ENCODE measurements around the gene RUBCN. TPM values are rescaled to one million over a fixed set of nuclear protein-coding genes. Genes with fewer than 3 reads are reported as not detected.
A peak's percentile ranks its signal among the peaks of the same experiment; 100 is the strongest.
"Not testable (repeated sequence)": the region's sequence is repeated elsewhere in the genome, so short reads cannot be mapped to it uniquely, and the experiment has no call there.

Gene RUBCN
- polyA plus RNA-seq, 1 donor, result 15.9 TPM

DNA sequence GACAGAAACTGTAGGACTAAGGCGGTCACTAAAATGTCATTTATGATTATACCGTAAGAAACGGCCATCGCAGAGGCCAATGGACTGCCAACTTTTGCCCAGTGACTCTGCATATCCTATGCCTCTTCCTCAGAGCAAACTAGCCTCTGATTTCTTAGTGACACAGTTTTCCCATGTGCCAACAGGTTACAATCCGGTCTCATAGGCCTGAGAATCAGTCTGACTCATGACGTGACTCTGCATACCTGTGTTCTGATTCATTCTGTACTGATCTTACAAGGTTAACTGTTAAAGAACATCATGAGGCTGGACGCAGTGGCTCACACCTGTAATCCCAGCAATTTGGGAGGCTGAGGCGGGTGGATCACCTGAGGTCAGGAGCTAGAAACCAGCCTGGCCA, 17.8 kb downstream of the RUBCN start:
- H3K9me3 ChIP-seq (ENCODE audit: control insufficient read depth, low read depth, low read length), result peaks cover 4% of the 10 kb centered on the region
- H3K27ac ChIP-seq (ENCODE audit: low read length), result peak overlapping the region; percentile 44
- H3K4me3 ChIP-seq (ENCODE audit: low read length), result no peak overlapping the region
- no peaks in the 10 kb centered on the region for H3K4me1 ChIP-seq (ENCODE audit: control insufficient read depth, insufficient read depth, low read length)
- H3K27me3 ChIP-seq (ENCODE audit: control insufficient read depth, insufficient read depth, low read length), result no peaks in the 10 kb centered on the region
- DNase-seq, result peak; percentile 36 to 52
- no CpG with 5 or more reads among the region's 8 CpGs for WGBS (ENCODE audit: insufficient coverage, low lambda C conversion rate)
- peaks cover 16% of the 10 kb centered on the region for H3K36me3 ChIP-seq (ENCODE audit: control insufficient read depth, insufficient read depth, low read length)

DNA sequence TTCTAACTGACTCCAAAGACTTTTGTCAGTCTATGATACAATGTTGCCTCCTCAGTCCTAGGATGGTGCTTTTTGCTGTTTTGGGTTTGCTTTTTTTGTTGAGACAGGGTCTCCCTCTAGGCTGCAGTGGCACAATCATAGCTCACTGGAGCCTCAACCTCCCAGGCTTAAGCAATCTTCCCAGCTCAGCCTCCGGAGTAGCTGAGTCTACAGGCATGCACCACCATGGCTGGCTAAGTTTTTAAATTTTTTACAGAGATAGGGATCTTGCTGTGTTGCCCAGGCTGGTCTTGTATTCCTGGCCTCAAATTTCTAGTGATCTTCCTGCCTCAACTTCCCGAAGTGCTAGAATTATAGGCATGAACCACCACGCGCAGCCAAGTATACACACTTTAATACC, 22.5 kb downstream of the RUBCN start:
- Histone ChIP-seq H3K27ac (ENCODE audit: low read length) (no peak overlapping the region), H3K9me3 (ENCODE audit: control insufficient read depth, low read depth, low read length) (no peaks in the 10 kb centered on the region), H3K4me1 (ENCODE audit: control insufficient read depth, insufficient read depth, low read length) (no peaks in the 10 kb centered on the region), H3K36me3 (ENCODE audit: control insufficient read depth, insufficient read depth, low read length) (peaks cover 20% of the 10 kb centered on the region), H3K27me3 (ENCODE audit: control insufficient read depth, insufficient read depth, low read length) (no peaks in the 10 kb centered on the region), H3K4me3 (ENCODE audit: low read length) (no peak overlapping the region)
- no CpG with 5 or more reads among the region's 4 CpGs for WGBS (ENCODE audit: insufficient coverage, low lambda C conversion rate)
- DNase-seq, result no peak

DNA sequence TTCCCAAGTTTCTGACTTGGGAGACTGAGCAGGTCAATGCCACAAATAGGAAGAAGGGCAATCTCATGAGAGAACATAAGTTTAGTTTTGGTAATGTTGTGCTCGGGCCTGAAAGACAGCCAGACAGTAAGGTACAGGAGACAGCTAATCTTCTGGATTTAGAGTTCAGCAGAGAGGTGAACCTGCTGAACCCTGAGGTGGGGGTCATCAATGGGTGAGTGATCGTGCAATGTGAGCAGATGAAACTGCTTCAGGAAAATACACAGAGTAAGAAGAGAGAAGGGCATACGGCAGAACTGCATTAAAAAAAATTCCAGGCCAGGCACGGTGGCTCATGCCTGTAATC, 23.3 kb downstream of the RUBCN start:
- 100% methylated on average over 1 of the region's 4 CpGs for WGBS (ENCODE audit: insufficient coverage, low lambda C conversion rate)
- Histone ChIP-seq H3K27ac (ENCODE audit: low read length) (no peak overlapping the region), H3K27me3 (ENCODE audit: control insufficient read depth, insufficient read depth, low read length) (no peaks in the 10 kb centered on the region), H3K9me3 (ENCODE audit: control insufficient read depth, low read depth, low read length) (no peaks in the 10 kb centered on the region), H3K4me1 (ENCODE audit: control insufficient read depth, insufficient read depth, low read length) (no peaks in the 10 kb centered on the region), H3K4me3 (ENCODE audit: low read length) (no peak overlapping the region), H3K36me3 (ENCODE audit: control insufficient read depth, insufficient read depth, low read length) (peaks cover 20% of the 10 kb centered on the region)
- no peak for DNase-seq

DNA sequence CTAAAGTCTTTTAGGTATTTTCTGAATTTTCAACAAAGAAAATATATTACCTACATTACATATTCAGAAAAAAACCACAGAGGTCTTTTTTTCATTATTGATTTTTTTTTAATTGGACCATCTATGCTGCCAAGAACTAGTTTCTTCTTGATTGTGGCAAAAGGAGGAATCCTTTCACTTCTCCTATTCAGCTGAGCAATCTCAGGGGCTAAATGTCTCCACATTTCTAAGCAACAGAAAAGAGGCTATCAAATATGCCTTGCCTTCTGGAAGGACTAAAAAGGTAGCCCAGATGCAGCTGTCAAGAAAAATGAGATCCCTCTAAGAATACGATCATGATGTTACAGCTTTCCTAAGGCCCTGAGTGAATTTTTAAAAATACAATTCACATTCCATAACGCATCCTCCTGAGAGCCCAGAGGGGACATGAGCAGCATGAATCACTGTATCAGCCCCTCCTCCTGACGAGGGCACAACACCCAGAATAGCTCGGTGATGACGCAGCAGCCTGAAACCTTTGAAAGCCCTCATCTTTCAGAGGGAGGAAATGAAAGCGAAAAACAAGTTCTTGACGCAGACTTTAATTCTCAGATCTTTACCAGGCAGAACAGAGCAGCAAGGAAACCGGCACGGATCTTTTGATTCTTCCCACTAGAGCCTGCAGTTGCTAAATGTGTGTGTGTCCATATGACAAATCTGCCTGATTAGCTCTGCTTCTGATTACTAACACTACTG, 24.6 kb downstream of the RUBCN start:
- peak; percentile 80 to 82 for DNase-seq
- H3K4me3 ChIP-seq (ENCODE audit: low read length), result peak overlapping the region; percentile 19
- no peaks in the 10 kb centered on the region for H3K4me1 ChIP-seq (ENCODE audit: control insufficient read depth, insufficient read depth, low read length)
- H3K27ac ChIP-seq (ENCODE audit: low read length), result peak overlapping the region; percentile 78
- peaks cover 17% of the 10 kb centered on the region for H3K36me3 ChIP-seq (ENCODE audit: control insufficient read depth, insufficient read depth, low read length)
- 40% methylated on average over 1 of the region's 9 CpGs for WGBS (ENCODE audit: insufficient coverage, low lambda C conversion rate)
- no peaks in the 10 kb centered on the region for H3K27me3 ChIP-seq (ENCODE audit: control insufficient read depth, insufficient read depth, low read length)
- no peaks in the 10 kb centered on the region for H3K9me3 ChIP-seq (ENCODE audit: control insufficient read depth, low read depth, low read length)

DNA sequence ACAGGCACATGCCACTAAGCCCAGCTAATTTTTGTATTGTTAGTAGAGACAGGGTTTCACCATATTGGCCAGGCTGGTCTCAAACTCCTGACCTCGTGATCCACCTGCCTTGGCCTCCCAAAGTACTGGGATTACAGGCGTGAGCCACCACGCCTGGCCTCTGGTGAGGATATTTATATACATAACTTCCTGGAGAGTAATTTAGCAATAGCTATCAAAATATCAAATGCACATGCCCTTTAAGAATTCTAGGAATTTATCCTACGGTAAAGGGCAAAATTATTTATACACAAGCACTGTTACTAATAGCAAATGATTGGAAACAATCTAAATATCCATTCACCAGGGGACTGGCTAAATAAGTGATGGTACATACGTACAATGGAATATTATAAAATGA, 25.7 kb downstream of the RUBCN start:
- WGBS (ENCODE audit: insufficient coverage, low lambda C conversion rate), result no CpG with 5 or more reads among the region's 5 CpGs
- not testable (repeated sequence) for H3K4me1 ChIP-seq (ENCODE audit: control insufficient read depth, insufficient read depth, low read length); H3K27ac ChIP-seq (ENCODE audit: low read length)

DNA sequence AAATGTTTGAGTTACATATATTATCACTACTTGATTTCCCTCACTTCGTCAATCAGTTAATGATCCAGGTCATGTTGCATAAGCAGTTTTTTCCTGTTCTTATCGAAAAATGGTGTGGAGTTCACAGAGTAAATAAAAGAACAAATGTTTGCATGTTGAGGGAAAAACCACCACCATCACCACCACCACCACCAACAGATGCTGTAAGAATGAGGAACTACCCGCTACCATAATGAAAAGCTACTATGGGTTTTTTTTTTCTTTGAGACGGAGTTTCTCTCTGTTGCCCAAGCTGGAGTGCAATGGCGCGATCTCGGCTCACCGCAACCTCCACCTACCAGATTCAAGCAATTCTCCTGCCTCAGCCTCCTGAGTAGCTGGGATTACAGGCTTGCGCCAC, 27.6 kb downstream of the RUBCN start:
- no peaks in the 10 kb centered on the region for H3K27me3 ChIP-seq (ENCODE audit: control insufficient read depth, insufficient read depth, low read length)
- H3K4me3 ChIP-seq (ENCODE audit: low read length), result no peak overlapping the region
- H3K36me3 ChIP-seq (ENCODE audit: control insufficient read depth, insufficient read depth, low read length), result peaks cover 15% of the 10 kb centered on the region
- WGBS (ENCODE audit: insufficient coverage, low lambda C conversion rate), result 100% methylated on average over 2 of the region's 9 CpGs
- no peak for DNase-seq
- no peaks in the 10 kb centered on the region for H3K9me3 ChIP-seq (ENCODE audit: control insufficient read depth, low read depth, low read length)
- no peaks in the 10 kb centered on the region for H3K4me1 ChIP-seq (ENCODE audit: control insufficient read depth, insufficient read depth, low read length)
- no peak overlapping the region for H3K27ac ChIP-seq (ENCODE audit: low read length)

More for the DNA sequence above, 25.7 kb downstream of the RUBCN start:
- not testable (repeated sequence) for H3K9me3 ChIP-seq (ENCODE audit: control insufficient read depth, low read depth, low read length); H3K27me3 ChIP-seq (ENCODE audit: control insufficient read depth, insufficient read depth, low read length); DNase-seq; H3K4me3 ChIP-seq (ENCODE audit: low read length)
- peaks cover 13% of the 10 kb centered on the region for H3K36me3 ChIP-seq (ENCODE audit: control insufficient read depth, insufficient read depth, low read length)

DNA sequence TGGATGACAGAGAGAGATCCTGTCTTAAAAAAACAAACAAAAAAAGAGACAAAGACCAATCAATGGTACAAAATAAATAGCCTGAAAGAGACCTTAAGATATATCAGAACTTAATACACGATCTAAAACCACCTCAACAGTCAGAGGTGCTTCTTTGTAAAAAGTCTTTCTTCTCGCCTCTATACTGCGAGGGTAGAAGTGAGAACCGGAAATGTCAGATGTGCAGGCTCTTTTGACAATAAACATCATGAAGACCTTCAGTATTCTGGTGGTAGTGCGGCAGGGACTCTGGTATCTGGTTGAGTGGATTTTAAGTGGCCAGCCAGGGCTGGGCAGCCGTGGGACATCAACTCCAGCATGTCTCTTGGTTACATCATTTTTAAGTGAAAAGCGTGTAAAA, 30.0 kb downstream of the RUBCN start:
- no CpG with 5 or more reads among the region's 7 CpGs for WGBS (ENCODE audit: insufficient coverage, low lambda C conversion rate)
- no peaks in the 10 kb centered on the region for H3K9me3 ChIP-seq (ENCODE audit: control insufficient read depth, low read depth, low read length)
- peaks cover 3% of the 10 kb centered on the region for H3K4me1 ChIP-seq (ENCODE audit: control insufficient read depth, insufficient read depth, low read length)

DNA sequence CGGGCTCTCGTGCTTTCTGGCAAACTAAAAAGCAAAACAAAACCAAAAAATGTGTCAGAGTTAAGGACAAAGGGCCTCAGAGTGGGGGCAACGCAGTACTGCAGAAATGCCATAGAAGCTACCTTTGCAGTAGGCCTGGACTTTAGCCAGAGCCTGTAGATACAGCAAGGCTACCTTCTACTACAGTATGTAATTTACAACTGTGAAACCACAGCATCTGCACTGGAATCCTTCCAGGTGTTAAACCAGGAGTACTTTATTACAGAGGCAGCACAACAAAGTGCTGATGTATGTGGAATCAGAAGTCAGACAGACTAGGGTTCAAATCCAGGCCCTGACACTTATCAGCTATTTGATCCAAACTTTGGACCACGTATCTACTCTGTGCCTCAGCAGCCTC, 34.9 kb downstream of the RUBCN start:
- peak; percentile 88 to 95 for DNase-seq
- H3K4me1 ChIP-seq (ENCODE audit: control insufficient read depth, insufficient read depth, low read length), result peaks cover 15% of the 10 kb centered on the region
- WGBS (ENCODE audit: insufficient coverage, low lambda C conversion rate), result no CpG with 5 or more reads among the region's 4 CpGs
- peaks cover 3% of the 10 kb centered on the region for H3K9me3 ChIP-seq (ENCODE audit: control insufficient read depth, low read depth, low read length)
- peak overlapping the region; percentile 86 for H3K27ac ChIP-seq (ENCODE audit: low read length)
- H3K4me3 ChIP-seq (ENCODE audit: low read length), result no peak overlapping the region
- H3K27me3 ChIP-seq (ENCODE audit: control insufficient read depth, insufficient read depth, low read length), result no peaks in the 10 kb centered on the region
- H3K36me3 ChIP-seq (ENCODE audit: control insufficient read depth, insufficient read depth, low read length), result peaks cover 52% of the 10 kb centered on the region

More for the DNA sequence above, 30.0 kb downstream of the RUBCN start:
- no peak overlapping the region for H3K4me3 ChIP-seq (ENCODE audit: low read length)
- no peak for DNase-seq
- H3K27me3 ChIP-seq (ENCODE audit: control insufficient read depth, insufficient read depth, low read length), result no peaks in the 10 kb centered on the region
- no peak overlapping the region for H3K27ac ChIP-seq (ENCODE audit: low read length)
- peaks cover 22% of the 10 kb centered on the region for H3K36me3 ChIP-seq (ENCODE audit: control insufficient read depth, insufficient read depth, low read length)

DNA sequence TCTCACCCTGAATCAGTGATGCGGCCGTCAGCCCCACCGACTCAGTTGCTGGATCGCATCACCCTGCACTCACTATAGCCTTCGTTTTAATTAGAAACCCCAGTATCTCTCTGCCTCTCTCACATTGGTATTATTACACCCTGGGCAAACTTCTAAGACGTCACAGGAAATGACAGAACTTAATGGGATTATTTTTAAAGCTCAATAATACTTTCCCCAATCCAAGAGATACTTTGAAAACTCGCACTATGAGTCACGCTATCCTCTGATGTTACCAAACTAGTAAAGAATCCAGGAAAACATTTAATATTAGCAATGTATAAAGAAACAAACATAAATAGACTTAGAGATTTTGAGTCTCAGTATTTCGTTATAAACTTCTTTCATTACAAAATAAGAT, 36.6 kb downstream of the RUBCN start:
- no peak for DNase-seq
- Histone ChIP-seq H3K27ac (ENCODE audit: low read length) (no peak overlapping the region), H3K9me3 (ENCODE audit: control insufficient read depth, low read depth, low read length) (peaks cover 3% of the 10 kb centered on the region), H3K4me3 (ENCODE audit: low read length) (no peak overlapping the region), H3K36me3 (ENCODE audit: control insufficient read depth, insufficient read depth, low read length) (peaks cover 64% of the 10 kb centered on the region), H3K27me3 (ENCODE audit: control insufficient read depth, insufficient read depth, low read length) (no peaks in the 10 kb centered on the region), H3K4me1 (ENCODE audit: control insufficient read depth, insufficient read depth, low read length) (peaks cover 15% of the 10 kb centered on the region)
- WGBS (ENCODE audit: insufficient coverage, low lambda C conversion rate), result 100% methylated on average over 1 of the region's 9 CpGs

DNA sequence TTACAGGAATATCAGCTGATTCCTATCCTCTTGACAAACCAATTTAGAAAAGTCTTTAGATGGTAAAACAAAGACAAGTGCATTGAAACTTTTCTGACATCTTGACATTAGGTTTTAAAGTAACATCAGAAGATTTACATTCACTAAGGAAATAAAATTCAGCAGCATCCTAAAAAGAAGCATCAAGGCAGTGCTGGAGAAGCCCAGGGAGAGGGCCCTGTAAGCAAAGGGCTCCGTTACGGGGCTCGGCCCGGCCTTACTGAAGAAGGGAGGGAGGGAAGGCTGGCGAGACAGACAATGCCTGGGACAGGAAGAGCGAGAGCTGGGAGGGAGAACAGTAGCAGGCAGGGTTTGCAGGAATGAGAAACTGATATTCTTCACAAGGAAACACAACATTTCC, 39.3 kb downstream of the RUBCN start:
- Histone ChIP-seq H3K36me3 (ENCODE audit: control insufficient read depth, insufficient read depth, low read length) (peaks cover 61% of the 10 kb centered on the region), H3K4me1 (ENCODE audit: control insufficient read depth, insufficient read depth, low read length) (peaks cover 15% of the 10 kb centered on the region), H3K27ac (ENCODE audit: low read length) (no peak overlapping the region), H3K4me3 (ENCODE audit: low read length) (no peak overlapping the region), H3K9me3 (ENCODE audit: control insufficient read depth, low read depth, low read length) (peaks cover 3% of the 10 kb centered on the region), H3K27me3 (ENCODE audit: control insufficient read depth, insufficient read depth, low read length) (no peaks in the 10 kb centered on the region)
- WGBS (ENCODE audit: insufficient coverage, low lambda C conversion rate), result 100% methylated on average over 1 of the region's 6 CpGs
- DNase-seq, result no peak

DNA sequence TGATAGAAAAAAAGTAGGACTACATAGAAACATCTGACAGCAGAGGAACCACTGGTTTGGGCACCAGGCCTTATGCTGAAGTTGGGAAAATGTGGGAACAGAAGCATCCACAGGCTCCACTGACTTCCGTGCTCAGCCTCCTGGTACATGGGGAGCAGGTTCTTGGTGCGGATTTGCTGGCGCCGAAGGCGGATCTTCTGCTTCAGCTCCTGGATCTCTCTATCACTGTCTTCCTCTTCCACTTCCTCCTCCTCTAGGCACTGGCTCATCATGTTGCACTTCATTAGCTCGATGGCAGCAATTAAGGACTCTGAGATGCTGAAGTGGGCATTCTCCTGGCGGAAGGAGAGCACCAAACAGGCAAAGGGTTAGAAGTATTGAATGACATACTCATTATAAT, 42.5 kb downstream of the RUBCN start:
- peaks cover 62% of the 10 kb centered on the region for H3K36me3 ChIP-seq (ENCODE audit: control insufficient read depth, insufficient read depth, low read length)
- H3K4me3 ChIP-seq (ENCODE audit: low read length), result no peak overlapping the region
- peaks cover 3% of the 10 kb centered on the region for H3K9me3 ChIP-seq (ENCODE audit: control insufficient read depth, low read depth, low read length)
- 100% methylated on average over 1 of the region's 7 CpGs for WGBS (ENCODE audit: insufficient coverage, low lambda C conversion rate)
- H3K27me3 ChIP-seq (ENCODE audit: control insufficient read depth, insufficient read depth, low read length), result no peaks in the 10 kb centered on the region
- no peak overlapping the region for H3K27ac ChIP-seq (ENCODE audit: low read length)
- no peak for DNase-seq
- H3K4me1 ChIP-seq (ENCODE audit: control insufficient read depth, insufficient read depth, low read length), result no peaks in the 10 kb centered on the region

Measured in large intestine (tissue), 3 donors.